Measurements from ENCODE around the gene UBE3B.

Gene UBE3B

GRCh38 chr12:109555431-109556315 is 78.2 kb downstream of the UBE3B start:
- DNase-seq = no peak

- no peak for DNase-seq
These were observed 79.8 kb downstream of the UBE3B start for GRCh38 chr12:109557200-109557599.

- no peak for DNase-seq
These were observed 80.4 kb downstream of the UBE3B start for GRCh38 chr12:109557805-109558204.

GRCh38 chr12:109558374-109559199 is 81.2 kb downstream of the UBE3B start:
- DNase-seq = no peak

GRCh38 chr12:109559200-109559505 is 81.7 kb downstream of the UBE3B start:
- no peak for DNase-seq

GRCh38 chr12:109559601-109560000 is 82.2 kb downstream of the UBE3B start:
- DNase-seq = no peak

- no peak for DNase-seq
These were observed 83.7 kb downstream of the UBE3B start for GRCh38 chr12:109560867-109561710.

- no peak for DNase-seq
These were observed 84.2 kb downstream of the UBE3B start for GRCh38 chr12:109561711-109562030.

- no peak for DNase-seq
These were observed 85.4 kb downstream of the UBE3B start for GRCh38 chr12:109562871-109563270.

- DNase-seq = no peak
These were observed 86.2 kb downstream of the UBE3B start for GRCh38 chr12:109563291-109564284.

GRCh38 chr12:109566424-109566823 is 89.0 kb downstream of the UBE3B start:
- no peak for DNase-seq

- no peak for DNase-seq
These were observed 89.9 kb downstream of the UBE3B start for GRCh38 chr12:109567296-109567695.

- no peak for DNase-seq
These were observed 90.5 kb downstream of the UBE3B start for GRCh38 chr12:109567967-109568366.

- DNase-seq = no peak
These were observed 91.1 kb downstream of the UBE3B start for GRCh38 chr12:109568486-109568885.

GRCh38 chr12:109571773-109572505 is 94.5 kb downstream of the UBE3B start:
- no peak for DNase-seq

GRCh38 chr12:109572506-109572845 is 95.0 kb downstream of the UBE3B start:
- DNase-seq = no peak

GRCh38 chr12:109573029-109573913 is 95.8 kb downstream of the UBE3B start, which contains the start of the genes MMAB and MVK:
Gene MMAB (minus strand): TSS chr12:109573504. CDS start chr12:109573480, 24 bp downstream.
Gene MVK (plus strand): TSS chr12:109573794. CDS start chr12:109574823, 1,029 bp downstream.
- peak; percentile 98 for DNase-seq

GRCh38 chr12:109573914-109574244 is 96.4 kb downstream of the UBE3B start:
- DNase-seq = no peak

GRCh38 chr12:109575683-109576082 is 98.2 kb downstream of the UBE3B start:
- no peak for DNase-seq

- DNase-seq = no peak
These were observed 99.9 kb downstream of the UBE3B start for GRCh38 chr12:109577311-109577710.
